ENCODE data around the gene GNAS-AS1. TPM values are rescaled to one million over a fixed set of nuclear protein-coding genes. Genes with fewer than 3 reads are reported as not detected.

Gene GNAS-AS1
- total RNA-seq (2014; rRNA removed) (0.11 TPM in 1 of 2 replicates, not detected in the other), Bru-seq, nascent RNA (percentile 19 among the genes with signal in this experiment), BruChase-seq, experiment 1, labeled RNA remaining after a 6-hour chase (percentile 17 among the genes with signal in this experiment), BruChase-seq, experiment 2, labeled RNA remaining after a 2-hour chase (percentile 31 among the genes with signal in this experiment)
- long read RNA-seq, partial matches to known transcripts = 0 of 1 reads
- long read RNA-seq, other reads (novel, unspliced or antisense) = 1 of 1 reads

DNA sequence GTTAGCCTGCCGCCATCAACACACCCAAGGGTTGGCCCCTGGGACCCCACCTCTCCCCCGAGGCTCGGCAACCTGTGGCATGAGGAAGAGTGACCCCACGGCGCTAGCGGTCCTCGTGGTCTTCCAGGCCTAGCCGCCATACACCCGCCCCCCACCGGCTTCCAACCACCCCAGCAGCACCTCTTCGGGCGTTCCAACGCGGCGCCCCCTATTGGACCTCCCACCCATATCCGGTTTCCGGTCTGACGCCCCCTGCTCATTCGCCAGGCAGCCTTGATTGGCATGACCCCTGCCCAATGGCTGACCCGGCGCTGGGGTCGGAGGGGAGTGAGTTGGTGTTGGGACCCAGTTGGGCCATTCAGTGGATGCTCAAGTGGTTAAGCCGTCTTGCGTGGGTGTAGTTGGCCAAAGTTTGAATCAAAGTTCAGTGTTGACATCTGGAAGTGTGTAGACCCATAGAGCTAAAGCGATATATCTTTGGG is at the start of gene GNAS-AS1:
GNAS-AS1 (minus strand) TSS at position 210 of the 482 bp plus-strand sequence.
- ChIA-PET POLR2A (ENCODE audit: unreplicated experiment) (no interaction called here), CTCF (no interaction called here)
- Histone ChIP-seq H3K4me3 (ENCODE audit: low read length) (no peak within 1 kb of the TSS), H3K4me2 (ENCODE audit: low read length) (no peak within 1 kb of the TSS), H4K20me1 (ENCODE audit: low read length) (no peaks in the 10 kb centered on the region), H3K4me1 (ENCODE audit: insufficient read depth, low read length) (no peaks in the 10 kb centered on the region), H3K27ac (ENCODE audit: low read length) (no peak within 1 kb of the TSS), H3K9ac (ENCODE audit: low read length) (no peak within 1 kb of the TSS), H2AFZ (ENCODE audit: low read length) (no peak within 1 kb of the TSS), H3F3A (ENCODE audit: low read length, unreplicated experiment) (no peaks in the 10 kb centered on the region), H3K9me2 (replicated peaks; ENCODE audit: low read length) (no peaks in the 10 kb centered on the region), H3K9me3 (ENCODE audit: low read length) (no peaks in the 10 kb centered on the region), H3K36me3 (ENCODE audit: low read depth, low read length) (no peaks in the 10 kb centered on the region), H3K27me3 (ENCODE audit: low read length) (peaks cover 37% of the 10 kb centered on the region), H3K79me2 (ENCODE audit: low read length) (no peaks in the 10 kb centered on the region)
- BruUV-seq (replicated peaks) = no TSS peak
- TF ChIP-seq EZH2 (IDR thresholded peaks at IDR 0.05; ENCODE audit: low read length, unreplicated experiment) (no peak), CTCF (conservative IDR thresholded peaks at IDR 0.05; ENCODE audit: low read depth, low read length) (no peak), EZH2phosphoT487 (IDR thresholded peaks at IDR 0.05; ENCODE audit: borderline replicate concordance, low read length) (no peak)
- no peak for ATAC-seq
- intact Hi-C loops (cut with micrococcal nuclease) = no loop called here
- DNase-seq = no peak

GRCh38 chr20:58900397-58900796 is 49.7 kb upstream of the GNAS-AS1 start:
- DNase-seq = no peak
- Histone ChIP-seq H2AFZ (ENCODE audit: low read length) (no peak overlapping the region), H3K27ac (ENCODE audit: low read length) (no peak overlapping the region), H3K36me3 (ENCODE audit: low read depth, low read length) (peaks cover 69% of the 10 kb centered on the region), H3K27me3 (ENCODE audit: low read length) (no peaks in the 10 kb centered on the region), H3K9me3 (ENCODE audit: low read length) (no peaks in the 10 kb centered on the region), H3K79me2 (ENCODE audit: low read length) (peaks cover 75% of the 10 kb centered on the region), H3K4me2 (ENCODE audit: low read length) (no peak overlapping the region), H3K9ac (ENCODE audit: low read length) (no peak overlapping the region), H3K4me3 (ENCODE audit: low read length) (no peak overlapping the region), H3K9me2 (replicated peaks; ENCODE audit: low read length) (no peaks in the 10 kb centered on the region), H4K20me1 (ENCODE audit: low read length) (peaks cover 35% of the 10 kb centered on the region), H3K4me1 (ENCODE audit: insufficient read depth, low read length) (peaks cover 2% of the 10 kb centered on the region), H3F3A (ENCODE audit: low read length, unreplicated experiment) (no peaks in the 10 kb centered on the region)
- CTCF ChIA-PET = no interaction called here
- POLR2A ChIA-PET (ENCODE audit: unreplicated experiment) = no interaction called here
- ATAC-seq = no peak
- BruUV-seq (replicated peaks) = no TSS peak
- intact Hi-C loops (cut with micrococcal nuclease) = no loop called here
- TF ChIP-seq EZH2phosphoT487 (IDR thresholded peaks at IDR 0.05; ENCODE audit: borderline replicate concordance, low read length) = no peak
- TF ChIP-seq CTCF (conservative IDR thresholded peaks at IDR 0.05; ENCODE audit: low read depth, low read length) = no peak
- TF ChIP-seq EZH2 (IDR thresholded peaks at IDR 0.05; ENCODE audit: low read length, unreplicated experiment) = no peak

DNA sequence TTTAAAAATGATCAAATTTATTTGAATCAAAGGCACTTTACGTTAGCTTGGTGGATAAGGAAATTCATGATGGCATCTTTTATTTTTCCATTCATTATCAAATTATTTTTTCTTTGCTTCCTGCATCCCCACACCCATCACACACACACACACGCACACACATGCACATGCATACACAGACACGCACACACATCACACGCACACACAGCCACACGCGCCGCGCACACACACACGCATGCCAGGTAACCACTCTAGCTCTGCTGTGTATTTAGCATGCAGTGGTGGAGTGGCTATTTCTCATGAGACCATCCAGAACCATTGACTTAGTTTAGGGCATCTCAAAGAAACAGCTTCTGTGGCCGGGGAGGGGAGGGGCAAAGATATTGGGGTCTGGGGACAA is 48.8 kb upstream of the GNAS-AS1 start:
- Histone ChIP-seq H3K9me2 (replicated peaks; ENCODE audit: low read length) (no peaks in the 10 kb centered on the region), H3K9me3 (ENCODE audit: low read length) (no peaks in the 10 kb centered on the region), H3K4me1 (ENCODE audit: insufficient read depth, low read length) (peaks cover 11% of the 10 kb centered on the region), H4K20me1 (ENCODE audit: low read length) (peaks cover 43% of the 10 kb centered on the region), H3F3A (ENCODE audit: low read length, unreplicated experiment) (no peaks in the 10 kb centered on the region), H3K27ac (ENCODE audit: low read length) (no peak overlapping the region), H3K4me2 (ENCODE audit: low read length) (no peak overlapping the region), H3K9ac (ENCODE audit: low read length) (no peak overlapping the region), H3K79me2 (ENCODE audit: low read length) (peaks cover 84% of the 10 kb centered on the region), H3K27me3 (ENCODE audit: low read length) (no peaks in the 10 kb centered on the region), H3K4me3 (ENCODE audit: low read length) (no peak overlapping the region), H2AFZ (ENCODE audit: low read length) (no peak overlapping the region), H3K36me3 (ENCODE audit: low read depth, low read length) (peaks cover 61% of the 10 kb centered on the region)
- ChIA-PET POLR2A (ENCODE audit: unreplicated experiment) (no interaction called here), CTCF (no interaction called here)
- BruUV-seq (replicated peaks) = no TSS peak
- TF ChIP-seq CTCF (conservative IDR thresholded peaks at IDR 0.05; ENCODE audit: low read depth, low read length) = no peak
- TF ChIP-seq EZH2phosphoT487 (IDR thresholded peaks at IDR 0.05; ENCODE audit: borderline replicate concordance, low read length) = no peak
- no peak for TF ChIP-seq EZH2 (IDR thresholded peaks at IDR 0.05; ENCODE audit: low read length, unreplicated experiment)
- ATAC-seq (no peak), DNase-seq (no peak)
- intact Hi-C loops (cut with micrococcal nuclease) = no loop called here
